ENCODE results near the gene TIGD1.

The TIGD1 gene

GRCh38 chr2:232521098-232521497 is 29.3 kb downstream of the TIGD1 start:
- no peak for DNase-seq
- H3F3A ChIP-seq (ENCODE audit: insufficient read depth, low read length) = no peaks in the 10 kb centered on the region
- no peaks in the 10 kb centered on the region for H3K4me1 ChIP-seq (ENCODE audit: low read length)
- no peak overlapping the region for H3K27ac ChIP-seq (ENCODE audit: low read length)
- H3K9ac ChIP-seq (ENCODE audit: low read length) = no peak overlapping the region
- no peak overlapping the region for H2AFZ ChIP-seq (ENCODE audit: low read length)
- H3K9me3 ChIP-seq (replicated peaks; ENCODE audit: insufficient read depth, low read length) = no peaks in the 10 kb centered on the region
- H3K4me2 ChIP-seq (ENCODE audit: low read depth, low read length) = no peak overlapping the region
- H4K20me1 ChIP-seq (ENCODE audit: insufficient read depth, low read length) = no peaks in the 10 kb centered on the region
- no peaks in the 10 kb centered on the region for H3K79me2 ChIP-seq (ENCODE audit: low read length)
- no peaks in the 10 kb centered on the region for H3K9me2 ChIP-seq (replicated peaks; ENCODE audit: insufficient read depth, low read length)
- no peaks in the 10 kb centered on the region for H3K36me3 ChIP-seq (replicated peaks; ENCODE audit: insufficient read depth, low read length)
- H3K4me3 ChIP-seq (ENCODE audit: low read length) = no peak overlapping the region
- no peak for TF ChIP-seq EZH2 (optimal IDR thresholded peaks at IDR 0.05; ENCODE audit: low read depth, low read length)
- TF ChIP-seq CTCF (IDR thresholded peaks at IDR 0.05; ENCODE audit: low read length) = no peak
- no peak for TF ChIP-seq EZH2phosphoT487 (IDR thresholded peaks at IDR 0.05; ENCODE audit: low read length)
- H3K27me3 ChIP-seq (replicated peaks; ENCODE audit: insufficient read depth, low read length) = peaks cover 59% of the 10 kb centered on the region

- Histone ChIP-seq H3K4me2 (ENCODE audit: low read depth, low read length) (no peak overlapping the region), H3K9ac (ENCODE audit: low read length) (no peak overlapping the region), H3K27me3 (replicated peaks; ENCODE audit: insufficient read depth, low read length) (peaks cover 59% of the 10 kb centered on the region), H4K20me1 (ENCODE audit: insufficient read depth, low read length) (no peaks in the 10 kb centered on the region), H2AFZ (ENCODE audit: low read length) (no peak overlapping the region), H3K9me3 (replicated peaks; ENCODE audit: insufficient read depth, low read length) (no peaks in the 10 kb centered on the region), H3K79me2 (ENCODE audit: low read length) (no peaks in the 10 kb centered on the region), H3K36me3 (replicated peaks; ENCODE audit: insufficient read depth, low read length) (no peaks in the 10 kb centered on the region), H3K27ac (ENCODE audit: low read length) (no peak overlapping the region), H3K4me1 (ENCODE audit: low read length) (no peaks in the 10 kb centered on the region), H3K9me2 (replicated peaks; ENCODE audit: insufficient read depth, low read length) (no peaks in the 10 kb centered on the region), H3F3A (ENCODE audit: insufficient read depth, low read length) (no peaks in the 10 kb centered on the region), H3K4me3 (ENCODE audit: low read length) (no peak overlapping the region)
- DNase-seq = no peak
- TF ChIP-seq EZH2 (optimal IDR thresholded peaks at IDR 0.05; ENCODE audit: low read depth, low read length) = no peak
- no peak for TF ChIP-seq CTCF (IDR thresholded peaks at IDR 0.05; ENCODE audit: low read length)
- TF ChIP-seq EZH2phosphoT487 (IDR thresholded peaks at IDR 0.05; ENCODE audit: low read length) = no peak
Observed at GRCh38 chr2:232520489-232520888, 29.9 kb downstream of the TIGD1 start.

GRCh38 chr2:232519581-232520438 is 30.5 kb downstream of the TIGD1 start, which contains the start of gene PRSS56:
PRSS56 (plus strand) TSS chr2:232520388; CDS start chr2:232520599, 211 bp downstream.
- Histone ChIP-seq H3F3A (ENCODE audit: insufficient read depth, low read length) (no peaks in the 10 kb centered on the region), H3K36me3 (replicated peaks; ENCODE audit: insufficient read depth, low read length) (no peaks in the 10 kb centered on the region), H3K9me2 (replicated peaks; ENCODE audit: insufficient read depth, low read length) (no peaks in the 10 kb centered on the region), H3K9me3 (replicated peaks; ENCODE audit: insufficient read depth, low read length) (no peaks in the 10 kb centered on the region), H2AFZ (ENCODE audit: low read length) (no peak within 1 kb of the TSS), H4K20me1 (ENCODE audit: insufficient read depth, low read length) (no peaks in the 10 kb centered on the region), H3K27ac (ENCODE audit: low read length) (no peak within 1 kb of the TSS), H3K4me2 (ENCODE audit: low read depth, low read length) (no peak within 1 kb of the TSS), H3K9ac (ENCODE audit: low read length) (no peak within 1 kb of the TSS), H3K4me3 (ENCODE audit: low read length) (no peak within 1 kb of the TSS), H3K79me2 (ENCODE audit: low read length) (no peaks in the 10 kb centered on the region), H3K27me3 (replicated peaks; ENCODE audit: insufficient read depth, low read length) (peaks cover 58% of the 10 kb centered on the region), H3K4me1 (ENCODE audit: low read length) (no peaks in the 10 kb centered on the region)
- no peak for TF ChIP-seq CTCF (IDR thresholded peaks at IDR 0.05; ENCODE audit: low read length)
- TF ChIP-seq EZH2phosphoT487 (IDR thresholded peaks at IDR 0.05; ENCODE audit: low read length) = no peak
- TF ChIP-seq EZH2 (optimal IDR thresholded peaks at IDR 0.05; ENCODE audit: low read depth, low read length) = no peak
- DNase-seq = no peak

All from MM.1S (cell line).